ENCODE results near the gene SPACA5. TPM values are rescaled to one million over a fixed set of nuclear protein-coding genes. Genes with fewer than 3 reads are reported as not detected.

Gene SPACA5
- total and polyA plus RNA-seq, 2 donors from 2014 or later = not detected

GRCh38 chrX:47992095-47992380, 14.8 kb upstream of the SPACA5 start:
- DNase-seq (no peak), FAIRE-seq (no peak)
- no peaks in the 10 kb centered on the region for H3K4me1 ChIP-seq (ENCODE audit: control insufficient read depth in 2 of 3, insufficient read depth in 2 of 3, low read depth in 1 of 3, low read length in 3 of 3)
- intact Hi-C loops (cut with DNase I) = no loop called here
- no peaks in the 10 kb centered on the region for H3K27me3 ChIP-seq (ENCODE audit: control insufficient read depth, insufficient read depth, low read length)
- no peaks in the 10 kb centered on the region for H3K9me3 ChIP-seq (ENCODE audit: control insufficient read depth in 2 of 3, insufficient read depth in 1 of 3, low read length in 3 of 3)
- H3K4me3 ChIP-seq (ENCODE audit: low read length in 3 of 3) = no peak overlapping the region
- no peak overlapping the region for H3K9ac ChIP-seq (ENCODE audit: low read length in 3 of 3)
- H3K27ac ChIP-seq (ENCODE audit: low read depth in 2 of 2, low read length in 2 of 2) = no peak overlapping the region
- no peak for TF ChIP-seq CTCF (IDR thresholded peaks at IDR 0.05; ENCODE audit: borderline replicate concordance, extremely low read depth, insufficient read depth)
- H3K36me3 ChIP-seq (ENCODE audit: control insufficient read depth in 2 of 3, insufficient read depth in 3 of 3, low read length in 3 of 3) = peaks cover 0 to 13% (median 0%) of the 10 kb centered on the region in 3 donors

GRCh38 chrX:47992669-47993068, 14.1 kb upstream of the SPACA5 start:
- Histone ChIP-seq H3K4me1 (ENCODE audit: control insufficient read depth in 2 of 3, insufficient read depth in 2 of 3, low read depth in 1 of 3, low read length in 3 of 3) (no peaks in the 10 kb centered on the region), H3K9ac (ENCODE audit: low read length in 3 of 3) (no peak overlapping the region), H3K9me3 (ENCODE audit: control insufficient read depth in 2 of 3, insufficient read depth in 1 of 3, low read length in 3 of 3) (no peaks in the 10 kb centered on the region), H3K27me3 (ENCODE audit: control insufficient read depth, insufficient read depth, low read length) (no peaks in the 10 kb centered on the region), H3K27ac (ENCODE audit: low read depth in 2 of 2, low read length in 2 of 2) (no peak overlapping the region), H3K36me3 (ENCODE audit: control insufficient read depth in 2 of 3, insufficient read depth in 3 of 3, low read length in 3 of 3) (peaks cover 0 to 7% (median 0%) of the 10 kb centered on the region in 3 donors), H3K4me3 (ENCODE audit: low read length in 3 of 3) (no peak overlapping the region)
- DNase-seq (no peak), FAIRE-seq (no peak)
- TF ChIP-seq CTCF (IDR thresholded peaks at IDR 0.05; ENCODE audit: borderline replicate concordance, extremely low read depth, insufficient read depth) = no peak
- intact Hi-C loops (cut with DNase I) = no loop called here

GRCh38 chrX:48001260-48001659, 5.5 kb upstream of the SPACA5 start:
- DNase-seq (no peak), FAIRE-seq (no peak)
- Histone ChIP-seq H3K27ac (ENCODE audit: low read depth in 2 of 2, low read length in 2 of 2) (no peak overlapping the region), H3K4me3 (ENCODE audit: low read length in 3 of 3) (no peak overlapping the region), H3K9me3 (ENCODE audit: control insufficient read depth in 2 of 3, insufficient read depth in 1 of 3, low read length in 3 of 3) (no peaks in the 10 kb centered on the region), H3K4me1 (ENCODE audit: control insufficient read depth in 2 of 3, insufficient read depth in 2 of 3, low read depth in 1 of 3, low read length in 3 of 3) (no peaks in the 10 kb centered on the region), H3K9ac (ENCODE audit: low read length in 3 of 3) (no peak overlapping the region), H3K27me3 (ENCODE audit: control insufficient read depth, insufficient read depth, low read length) (no peaks in the 10 kb centered on the region), H3K36me3 (ENCODE audit: control insufficient read depth in 2 of 3, insufficient read depth in 3 of 3, low read length in 3 of 3) (peaks cover 0 to 2% (median 0%) of the 10 kb centered on the region in 3 donors)
- TF ChIP-seq CTCF (IDR thresholded peaks at IDR 0.05; ENCODE audit: borderline replicate concordance, extremely low read depth, insufficient read depth) = no peak
- intact Hi-C loops (cut with DNase I) = no loop called here

- Histone ChIP-seq H3K4me3 (ENCODE audit: low read length in 3 of 3) (no peak overlapping the region), H3K36me3 (ENCODE audit: control insufficient read depth in 2 of 3, insufficient read depth in 3 of 3, low read length in 3 of 3) (peaks cover 0 to 2% (median 0%) of the 10 kb centered on the region in 3 donors), H3K27ac (ENCODE audit: low read depth in 2 of 2, low read length in 2 of 2) (no peak overlapping the region), H3K4me1 (ENCODE audit: control insufficient read depth in 2 of 3, insufficient read depth in 2 of 3, low read depth in 1 of 3, low read length in 3 of 3) (no peaks in the 10 kb centered on the region), H3K9me3 (ENCODE audit: control insufficient read depth in 2 of 3, insufficient read depth in 1 of 3, low read length in 3 of 3) (no peaks in the 10 kb centered on the region), H3K9ac (ENCODE audit: low read length in 3 of 3) (no peak overlapping the region), H3K27me3 (ENCODE audit: control insufficient read depth, insufficient read depth, low read length) (no peaks in the 10 kb centered on the region)
- DNase-seq (no peak), FAIRE-seq (no peak)
- intact Hi-C loops (cut with DNase I) = no loop called here
- TF ChIP-seq CTCF (IDR thresholded peaks at IDR 0.05; ENCODE audit: borderline replicate concordance, extremely low read depth, insufficient read depth) = no peak
Observed at GRCh38 chrX:48002319-48002718, 4.5 kb upstream of the SPACA5 start.

Data from kidney (tissue), 14 donors.